Naive thymus-derived CD4-positive, alpha-beta T cell (primary cell): ENCODE measurements around the gene GSTO1. TPM values are rescaled to one million over a fixed set of nuclear protein-coding genes. Genes with fewer than 3 reads are reported as not detected.

ENCODE experiments used
- ATAC-seq: fragments of 150-1000 bp; cut with Tn5 transposase; 2 replicates; pipeline ENCODE4 v1.10.0; 2021; ENCODE audit warnings: mild to moderate bottlenecking, moderate library complexity
- CTCF ChIA-PET: fragments of 350-600 bp; sonication (Branson Sonifier 250); formaldehyde crosslinking; loops from one replicate; lab custom pipeline; 2021; ENCODE audit warnings: antibody characterized with exemption; lab: Charles Lee
- POLR2A ChIA-PET: fragments of 350-600 bp; sonication (Branson Sonifier 250); formaldehyde crosslinking; loops from one replicate; lab custom pipeline; 2021; ENCODE audit warnings: antibody characterized with exemption, inconsistent platforms; lab: Charles Lee
- DNase-seq, 9 donors: peaks; one replicate each; pipeline versions ENCODE4 v3.0.0 to v3.0.0-alpha.2; 2020 to 2022; ENCODE audit warnings: mixed read lengths in 1 of 9
- H3K27ac ChIP-seq: one replicate; pipeline ENCODE4 v1.7.0; 2013; ENCODE audit warnings: mild to moderate bottlenecking, low read depth, low read length, moderate library complexity
- H3K27me3 ChIP-seq, 2 donors: one replicate each; pipeline ENCODE4 v1.7.0; 2013; ENCODE audit warnings: low read length in 2 of 2, mild to moderate bottlenecking in 2 of 2, moderate library complexity in 2 of 2; ENCODE audit not compliant: control insufficient read depth in 2 of 2, insufficient read depth in 2 of 2
- H3K36me3 ChIP-seq, 3 experiments: 1 replicate in 2 of 3; 2 replicates in 1 of 3; pipeline ENCODE4 v1.7.0; 2013; ENCODE audit warnings: low read length in 3 of 3, mild to moderate bottlenecking in 3 of 3, moderate library complexity in 1 of 3; ENCODE audit not compliant: insufficient read depth in 3 of 3, control insufficient read depth in 2 of 3
- H3K4me1 ChIP-seq, 2 donors: one replicate each; pipeline ENCODE4 v1.7.0; 2013; ENCODE audit warnings: low read length in 2 of 2, mild to moderate bottlenecking in 2 of 2, moderate library complexity in 1 of 2; ENCODE audit not compliant: control insufficient read depth in 2 of 2, insufficient read depth in 2 of 2
- H3K4me3 ChIP-seq: 2 replicates; pipeline ENCODE4 v1.7.0; 2013; ENCODE audit warnings: mild to moderate bottlenecking, low read length
- H3K9me3 ChIP-seq, 3 experiments: 1 replicate in 2 of 3; 2 replicates in 1 of 3; pipeline ENCODE4 v1.7.0; 2013; ENCODE audit warnings: low read length in 3 of 3; ENCODE audit not compliant: control insufficient read depth in 2 of 3
- H3K27ac Mint-ChIP-seq, 9 donors: one replicate each; pipeline ENCODE4 v1.8.0; 2020 to 2022; ENCODE audit warnings: mixed read lengths in 9 of 9, mild to moderate bottlenecking in 8 of 9, moderate library complexity in 5 of 9, inconsistent platforms in 2 of 9
- H3K27me3 Mint-ChIP-seq, 5 donors: one replicate each; pipeline ENCODE4 v1.8.0; 2021 to 2022; ENCODE audit warnings: mixed read lengths in 5 of 5, mild to moderate bottlenecking in 1 of 5
- H3K36me3 Mint-ChIP-seq, 5 donors: one replicate each; pipeline ENCODE4 v1.8.0; 2020 to 2022; ENCODE audit warnings: mixed read lengths in 5 of 5, mild to moderate bottlenecking in 3 of 5, inconsistent platforms in 1 of 5
- H3K4me1 Mint-ChIP-seq, 7 donors: one replicate each; pipeline ENCODE4 v1.8.0; 2020 to 2022; ENCODE audit warnings: mixed read lengths in 7 of 7, mild to moderate bottlenecking in 3 of 7, inconsistent platforms in 1 of 7
- H3K4me3 Mint-ChIP-seq, 10 donors: one replicate each; pipeline ENCODE4 v1.8.0; 2020 to 2022; ENCODE audit warnings: mild to moderate bottlenecking in 10 of 10, mixed read lengths in 10 of 10, moderate library complexity in 6 of 10, inconsistent platforms in 2 of 10
- H3K9me3 Mint-ChIP-seq, 11 donors: one replicate each; pipeline ENCODE4 v1.8.0; 2020 to 2022; ENCODE audit warnings: mixed read lengths in 11 of 11, mild to moderate bottlenecking in 4 of 11, inconsistent platforms in 1 of 11, moderate library complexity in 1 of 11
- intact Hi-C, 2 donors: fragments of 100-400 bp; cut with micrococcal nuclease; formaldehyde crosslinking; loops; one replicate each; pipeline ENCODE4 v1.15.1; 2023
- polyA plus RNA-seq, 2 donors: library from polyadenylated mRNA; unstranded; fragments of 300-500 nt; fragmentation: Illumina TruSeq; gene quantifications; one replicate each; pipeline ENCODE4 v1.2.3, GENCODE V29; 2021
- total RNA-seq, 6 experiments: library from RNA in 5 of 6; stranded (reverse) in 5 of 6; gene quantifications; 1 replicate in 5 of 6; 2 replicates in 1 of 6; pipeline ENCODE4 v1.2.3 and lab custom pipeline; 2021 to 2026

The GSTO1 gene
- total RNA-seq (100 to 1,000 TPM in 1 of 5 experiments, 10 to 100 TPM in 4; 28.1 to 129 (median 49.1) TPM), polyA plus RNA-seq (100 to 1,000 TPM; 116 to 141 TPM), total RNA-seq (lab: John Stamatoyannopoulos, UW) (10.2 reads per million, percentile 36 among the genes with 10 or more reads in this experiment)

GRCh38 chr10:104254493-104255310, at the start of gene GSTO1:
GSTO1 (plus strand) TSS chr10:104254892; CDS start chr10:104254929, 37 bp downstream.
- no peaks in the 10 kb centered on the region for H3K9me3 ChIP-seq
- peaks cover 0 to 25% (median 3%) of the 10 kb centered on the region in 3 experiments for H3K36me3 ChIP-seq
- peak within 1 kb of the TSS; percentile 83 for H3K4me3 ChIP-seq
- peaks cover 9 to 23% of the 10 kb centered on the region in 2 donors for H3K4me1 ChIP-seq
- peak within 1 kb of the TSS; percentile 85 to 97 (median 96) for H3K27ac Mint-ChIP-seq
- ChIA-PET POLR2A (interaction anchor here (0.7 to 7.4 kb wide), 7 partner anchors 8 to 133 kb away, joined by 3 to 68 read pairs (median 6); partner anchors contain the start of genes CFAP43, GSTO2 and SFR1), CTCF (interaction anchor here (0.8 to 2.1 kb wide), 5 partner anchors 16 to 528 kb away, joined by 3 to 7 read pairs (median 3); no protein-coding TSS in a partner anchor)
- peak; percentile 71 for ATAC-seq
- peaks cover 33 to 56% (median 48%) of the 10 kb centered on the region in 7 donors for H3K4me1 Mint-ChIP-seq
- peaks cover 4 to 17% (median 12%) of the 10 kb centered on the region in 5 donors for H3K36me3 Mint-ChIP-seq
- H3K9me3 Mint-ChIP-seq: no peaks in the 10 kb centered on the region
- peak within 1 kb of the TSS; percentile 89 for H3K27ac ChIP-seq
- DNase-seq: peak; percentile 28 to 59 (median 35)
- H3K27me3 ChIP-seq: no peaks in the 10 kb centered on the region
- intact Hi-C loops: loop anchor here (1.0 to 5.0 kb wide), 5 partner anchors 10 to 367 kb away; partner anchors contain the start of genes CFAP43 (in 2 of the 2) and GSTO2 (in 1 of the 2)
- peak within 1 kb of the TSS; percentile 84 to 100 (median 96) for H3K4me3 Mint-ChIP-seq
- peaks cover 0 to 19% (median 0%) of the 10 kb centered on the region in 5 donors for H3K27me3 Mint-ChIP-seq

GRCh38 chr10:104208730-104209129, 46.0 kb upstream of the GSTO1 start:
- Histone ChIP-seq H3K27me3 (no peaks in the 10 kb centered on the region), H3K27ac (no peak overlapping the region), H3K4me3 (no peak overlapping the region), H3K36me3 (no peaks in the 10 kb centered on the region), H3K4me1 (no peaks in the 10 kb centered on the region), H3K9me3 (no peaks in the 10 kb centered on the region)
- Mint-ChIP-seq H3K9me3 (no peaks in the 10 kb centered on the region), H3K4me3 (no peak overlapping the region), H3K4me1 (peaks cover 0 to 3% (median 0%) of the 10 kb centered on the region in 7 donors), H3K27ac (no peak overlapping the region), H3K36me3 (no peaks in the 10 kb centered on the region), H3K27me3 (peaks cover 0 to 59% (median 12%) of the 10 kb centered on the region in 5 donors)
- ATAC-seq (no peak), DNase-seq (no peak)
- intact Hi-C loops: loop anchor here (1.0 to 5.0 kb wide), 7 partner anchors 66 to 496 kb away; partner anchors contain the start of gene SFR1 (in 1 of the 2)
- ChIA-PET CTCF (no interaction called here), POLR2A (interaction anchor here (0.6 kb wide), 1 partner anchor 322 kb away, joined by 3 read pairs; no protein-coding TSS in a partner anchor)

GRCh38 chr10:104209575-104210198, 45.0 kb upstream of the GSTO1 start:
- Mint-ChIP-seq H3K4me3 (no peak overlapping the region), H3K27ac (no peak overlapping the region), H3K4me1 (peaks cover 0 to 3% (median 0%) of the 10 kb centered on the region in 7 donors), H3K27me3 (peaks cover 0 to 50% (median 12%) of the 10 kb centered on the region in 5 donors), H3K9me3 (no peaks in the 10 kb centered on the region), H3K36me3 (no peaks in the 10 kb centered on the region)
- peak in 7 of 9 donors; percentile 20 to 52 (median 47) for DNase-seq
- no peaks in the 10 kb centered on the region for H3K27me3 ChIP-seq
- H3K4me3 ChIP-seq: no peak overlapping the region
- ATAC-seq: peak; percentile 70
- CTCF ChIA-PET: interaction anchor here (0.6 to 1.7 kb wide), 3 partner anchors 82 to 324 kb away, joined by 3 to 8 read pairs (median 7); no protein-coding TSS in a partner anchor
- intact Hi-C loops: loop anchor here (1.0 to 5.0 kb wide), 7 partner anchors 67 to 497 kb away; partner anchors contain the start of gene SFR1 (in 1 of the 2)
- POLR2A ChIA-PET: no interaction called here
- H3K9me3 ChIP-seq: no peaks in the 10 kb centered on the region
- no peaks in the 10 kb centered on the region for H3K4me1 ChIP-seq
- no peak overlapping the region for H3K27ac ChIP-seq
- H3K36me3 ChIP-seq: no peaks in the 10 kb centered on the region

GRCh38 chr10:104216631-104217030, 38.1 kb upstream of the GSTO1 start:
- Histone ChIP-seq H3K27ac (no peak overlapping the region), H3K27me3 (peaks cover 0 to 3% of the 10 kb centered on the region in 2 donors), H3K4me3 (no peak overlapping the region), H3K36me3 (no peaks in the 10 kb centered on the region), H3K9me3 (no peaks in the 10 kb centered on the region), H3K4me1 (no peaks in the 10 kb centered on the region)
- Mint-ChIP-seq H3K36me3 (no peaks in the 10 kb centered on the region), H3K4me3 (no peak overlapping the region), H3K27ac (no peak overlapping the region), H3K27me3 (peaks cover 5 to 39% (median 16%) of the 10 kb centered on the region in 5 donors), H3K9me3 (no peaks in the 10 kb centered on the region), H3K4me1 (peaks cover 0 to 5% (median 0%) of the 10 kb centered on the region in 7 donors)
- ChIA-PET POLR2A (no interaction called here), CTCF (interaction anchor here (1.0 kb wide), 1 partner anchor 329 kb away, joined by 3 read pairs; no protein-coding TSS in a partner anchor)
- intact Hi-C loops: no loop called here
- no peak for DNase-seq
- no peak for ATAC-seq

- no peak overlapping the region for H3K4me3 Mint-ChIP-seq
- peaks cover 5 to 33% (median 20%) of the 10 kb centered on the region in 5 donors for H3K27me3 Mint-ChIP-seq
- Histone ChIP-seq H3K27ac (no peak overlapping the region), H3K9me3 (no peaks in the 10 kb centered on the region), H3K27me3 (peaks cover 0 to 3% of the 10 kb centered on the region in 2 donors), H3K4me1 (no peaks in the 10 kb centered on the region), H3K4me3 (no peak overlapping the region), H3K36me3 (no peaks in the 10 kb centered on the region)
- no peak overlapping the region for H3K27ac Mint-ChIP-seq
- intact Hi-C loops: no loop called here
- DNase-seq (no peak), ATAC-seq (peak; percentile 16)
- peaks cover 0 to 5% (median 0%) of the 10 kb centered on the region in 7 donors for H3K4me1 Mint-ChIP-seq
- ChIA-PET POLR2A (no interaction called here), CTCF (interaction anchor here (0.6 kb wide), 1 partner anchor 56 kb away, joined by 4 read pairs; no protein-coding TSS in a partner anchor)
- H3K36me3 Mint-ChIP-seq: no peaks in the 10 kb centered on the region
- H3K9me3 Mint-ChIP-seq: no peaks in the 10 kb centered on the region
These were observed 35.9 kb upstream of the GSTO1 start for GRCh38 chr10:104218751-104219150.

GRCh38 chr10:104220522-104220921, 34.2 kb upstream of the GSTO1 start:
- no peaks in the 10 kb centered on the region for H3K9me3 Mint-ChIP-seq
- Histone ChIP-seq H3K27ac (no peak overlapping the region), H3K4me1 (no peaks in the 10 kb centered on the region), H3K4me3 (no peak overlapping the region), H3K9me3 (no peaks in the 10 kb centered on the region), H3K27me3 (peaks cover 0 to 3% of the 10 kb centered on the region in 2 donors), H3K36me3 (no peaks in the 10 kb centered on the region)
- ATAC-seq (no peak), DNase-seq (no peak)
- no peak overlapping the region for H3K4me3 Mint-ChIP-seq
- H3K27me3 Mint-ChIP-seq: peaks cover 5 to 38% (median 22%) of the 10 kb centered on the region in 5 donors
- ChIA-PET CTCF (no interaction called here), POLR2A (no interaction called here)
- H3K27ac Mint-ChIP-seq: no peak overlapping the region
- intact Hi-C loops: no loop called here
- peaks cover 0 to 5% (median 0%) of the 10 kb centered on the region in 7 donors for H3K4me1 Mint-ChIP-seq
- H3K36me3 Mint-ChIP-seq: no peaks in the 10 kb centered on the region
